ENCODE data around the gene GLDC.

DNA sequence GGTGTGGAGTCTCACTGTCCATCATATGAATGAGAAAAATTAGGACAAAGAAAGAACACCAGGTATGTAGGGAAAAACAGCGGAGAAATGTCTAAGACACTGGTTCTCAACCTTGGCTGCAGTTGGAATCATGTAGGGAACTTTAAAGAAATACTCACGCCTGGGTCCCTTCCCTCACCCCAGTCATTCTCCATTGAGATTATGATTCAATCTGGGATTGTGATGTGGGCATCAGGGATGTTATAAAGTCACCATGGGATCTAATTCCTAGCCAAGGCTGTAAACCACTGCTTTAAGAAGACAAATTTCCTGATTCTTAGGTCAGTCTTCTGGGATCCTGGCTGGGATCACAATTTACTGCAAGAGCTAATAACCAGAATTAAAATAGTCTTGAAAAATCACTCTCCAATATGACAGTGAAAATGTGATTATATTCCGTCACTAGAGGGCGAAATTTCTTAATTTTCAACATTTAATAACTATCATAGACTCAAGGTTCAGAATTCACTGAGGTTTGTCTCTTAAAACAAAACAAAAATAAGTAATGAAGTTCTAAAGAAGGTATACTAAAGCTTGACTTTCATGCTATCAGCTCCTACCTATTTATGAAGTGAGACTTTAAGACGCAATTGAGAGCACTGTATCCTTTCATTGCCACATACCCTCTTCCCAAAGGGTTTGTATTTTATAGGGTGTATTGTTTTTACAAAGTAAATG is 60.5 kb downstream of the GLDC start:
- TF ChIP-seq, protein P1, sequence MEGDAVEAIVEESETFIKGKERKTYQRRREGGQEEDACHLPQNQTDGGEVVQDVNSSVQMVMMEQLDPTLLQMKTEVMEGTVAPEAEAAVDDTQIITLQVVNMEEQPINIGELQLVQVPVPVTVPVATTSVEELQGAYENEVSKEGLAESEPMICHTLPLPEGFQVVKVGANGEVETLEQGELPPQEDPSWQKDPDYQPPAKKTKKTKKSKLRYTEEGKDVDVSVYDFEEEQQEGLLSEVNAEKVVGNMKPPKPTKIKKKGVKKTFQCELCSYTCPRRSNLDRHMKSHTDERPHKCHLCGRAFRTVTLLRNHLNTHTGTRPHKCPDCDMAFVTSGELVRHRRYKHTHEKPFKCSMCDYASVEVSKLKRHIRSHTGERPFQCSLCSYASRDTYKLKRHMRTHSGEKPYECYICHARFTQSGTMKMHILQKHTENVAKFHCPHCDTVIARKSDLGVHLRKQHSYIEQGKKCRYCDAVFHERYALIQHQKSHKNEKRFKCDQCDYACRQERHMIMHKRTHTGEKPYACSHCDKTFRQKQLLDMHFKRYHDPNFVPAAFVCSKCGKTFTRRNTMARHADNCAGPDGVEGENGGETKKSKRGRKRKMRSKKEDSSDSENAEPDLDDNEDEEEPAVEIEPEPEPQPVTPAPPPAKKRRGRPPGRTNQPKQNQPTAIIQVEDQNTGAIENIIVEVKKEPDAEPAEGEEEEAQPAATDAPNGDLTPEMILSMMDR (IDR thresholded peaks at IDR 0.05; ENCODE audit: low read length), result peak; percentile 55
- TF ChIP-seq EZH2phosphoT487 (IDR thresholded peaks at IDR 0.05; ENCODE audit: low read length), result no peak

Measured in MM.1S (cell line).